Esophagus squamous epithelium (tissue), 4 donors: ENCODE results near the gene COL18A1.

ENCODE experiments used
- POLR2A ChIP-seq, 4 donors: fragments of 450-650 bp; IDR thresholded peaks; one replicate each; pipeline ENCODE4 v1.6.1; 2017; ENCODE audit warnings: antibody characterized with exemption in 4 of 4, mild to moderate bottlenecking in 4 of 4, moderate library complexity in 3 of 4
- TF ChIP-seq, protein P1 (sequence below), 6 experiments: fragments of 450-650 bp in 4 of 6; fragments of 200-600 bp in 2 of 6; sonication (generic) in 2 of 6; IDR thresholded peaks; one replicate each; pipeline ENCODE4 v1.5.1; 2016 to 2019; ENCODE audit warnings: antibody characterized with exemption in 6 of 6, mild to moderate bottlenecking in 4 of 6, moderate library complexity in 4 of 6

DNA sequence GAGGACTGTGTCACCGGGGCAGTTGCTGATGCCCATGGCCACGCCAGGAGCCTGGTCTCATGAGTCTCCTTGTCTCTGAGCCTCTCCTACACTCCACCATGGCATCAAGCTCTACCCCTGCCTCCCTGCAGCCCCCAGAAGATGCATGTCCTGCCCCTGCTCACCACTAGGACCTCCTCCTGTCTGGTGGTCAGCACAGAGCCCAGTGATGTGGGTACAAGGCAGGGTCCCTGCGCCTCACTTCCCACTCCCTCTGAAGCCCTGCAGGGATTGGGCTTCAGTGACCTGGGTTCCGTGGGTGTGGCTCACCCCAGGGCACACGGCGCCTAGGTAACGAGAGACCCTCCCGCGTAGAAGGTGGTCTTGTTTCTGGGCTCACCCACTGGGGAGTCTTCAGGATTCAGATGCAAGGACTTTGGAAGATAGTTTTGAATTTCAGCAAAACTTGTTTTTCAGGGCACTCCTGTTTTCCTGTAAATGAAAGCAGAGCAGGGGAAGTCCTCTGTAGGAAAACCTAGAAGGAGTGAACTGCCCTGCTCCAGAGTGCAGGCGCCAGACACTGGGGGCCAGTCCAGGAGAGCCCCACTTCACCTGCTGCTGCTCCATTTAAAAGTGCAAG is 2.8 kb downstream of the COL18A1 start:
- TF ChIP-seq, protein P1, sequence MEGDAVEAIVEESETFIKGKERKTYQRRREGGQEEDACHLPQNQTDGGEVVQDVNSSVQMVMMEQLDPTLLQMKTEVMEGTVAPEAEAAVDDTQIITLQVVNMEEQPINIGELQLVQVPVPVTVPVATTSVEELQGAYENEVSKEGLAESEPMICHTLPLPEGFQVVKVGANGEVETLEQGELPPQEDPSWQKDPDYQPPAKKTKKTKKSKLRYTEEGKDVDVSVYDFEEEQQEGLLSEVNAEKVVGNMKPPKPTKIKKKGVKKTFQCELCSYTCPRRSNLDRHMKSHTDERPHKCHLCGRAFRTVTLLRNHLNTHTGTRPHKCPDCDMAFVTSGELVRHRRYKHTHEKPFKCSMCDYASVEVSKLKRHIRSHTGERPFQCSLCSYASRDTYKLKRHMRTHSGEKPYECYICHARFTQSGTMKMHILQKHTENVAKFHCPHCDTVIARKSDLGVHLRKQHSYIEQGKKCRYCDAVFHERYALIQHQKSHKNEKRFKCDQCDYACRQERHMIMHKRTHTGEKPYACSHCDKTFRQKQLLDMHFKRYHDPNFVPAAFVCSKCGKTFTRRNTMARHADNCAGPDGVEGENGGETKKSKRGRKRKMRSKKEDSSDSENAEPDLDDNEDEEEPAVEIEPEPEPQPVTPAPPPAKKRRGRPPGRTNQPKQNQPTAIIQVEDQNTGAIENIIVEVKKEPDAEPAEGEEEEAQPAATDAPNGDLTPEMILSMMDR (IDR thresholded peaks at IDR 0.05) = no peak
- no peak for TF ChIP-seq POLR2A (IDR thresholded peaks at IDR 0.05)
